ENCODE results near the gene ZBTB49. TPM values are rescaled to one million over a fixed set of nuclear protein-coding genes. Genes with fewer than 3 reads are reported as not detected.

The ZBTB49 gene
- total RNA-seq, 1 donor from 2014 or later = 1.8 TPM

- no peak for DNase-seq (ENCODE audit: low read depth in 2 of 2)
Observed at GRCh38 chr4:4277531-4277930, 12.5 kb upstream of the ZBTB49 start.

DNA sequence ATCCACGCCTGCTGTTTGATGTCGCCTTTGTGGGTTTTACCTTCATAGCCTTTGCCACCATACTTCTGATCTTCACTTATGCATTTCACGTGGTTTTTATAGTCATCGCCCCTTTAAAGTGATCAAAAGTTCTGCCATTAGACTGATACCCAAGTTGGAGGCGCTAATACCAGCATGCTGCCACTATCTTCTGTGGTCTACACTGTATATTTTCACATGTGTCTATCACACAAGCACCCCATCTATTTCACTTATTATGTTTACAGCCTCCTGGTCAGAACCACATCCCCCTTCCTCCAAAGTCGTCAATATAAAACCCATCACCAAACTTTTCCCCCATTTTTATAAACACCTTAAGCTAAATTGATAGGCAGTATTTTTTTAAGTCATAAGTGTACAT is 8.3 kb upstream of the ZBTB49 start:
- no peak for DNase-seq (ENCODE audit: low read depth in 2 of 2)

GRCh38 chr4:4284827-4285618 is 5.0 kb upstream of the ZBTB49 start:
- DNase-seq (ENCODE audit: low read depth in 2 of 2) = peak in 1 of 2 donors; percentile 44

DNA sequence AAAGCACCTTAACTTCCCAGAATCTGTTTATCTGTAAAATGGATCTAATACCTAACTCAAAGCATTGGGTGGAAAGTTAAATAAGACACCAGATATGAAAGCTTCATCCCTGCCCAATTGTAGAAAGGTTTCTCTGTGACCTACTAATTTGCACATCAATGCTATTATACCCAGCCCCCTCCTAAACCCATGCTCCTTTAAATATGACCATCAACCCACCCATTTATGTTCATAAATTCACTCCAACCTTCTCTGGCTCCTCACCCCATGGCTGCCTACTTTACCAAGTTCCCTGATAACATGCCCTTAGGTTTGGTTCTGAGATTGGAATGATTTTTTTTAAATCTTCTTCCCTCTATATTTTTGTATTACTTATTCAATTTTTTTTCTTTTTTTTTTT is 2.0 kb upstream of the ZBTB49 start:
- no peak for DNase-seq (ENCODE audit: low read depth in 2 of 2)

DNA sequence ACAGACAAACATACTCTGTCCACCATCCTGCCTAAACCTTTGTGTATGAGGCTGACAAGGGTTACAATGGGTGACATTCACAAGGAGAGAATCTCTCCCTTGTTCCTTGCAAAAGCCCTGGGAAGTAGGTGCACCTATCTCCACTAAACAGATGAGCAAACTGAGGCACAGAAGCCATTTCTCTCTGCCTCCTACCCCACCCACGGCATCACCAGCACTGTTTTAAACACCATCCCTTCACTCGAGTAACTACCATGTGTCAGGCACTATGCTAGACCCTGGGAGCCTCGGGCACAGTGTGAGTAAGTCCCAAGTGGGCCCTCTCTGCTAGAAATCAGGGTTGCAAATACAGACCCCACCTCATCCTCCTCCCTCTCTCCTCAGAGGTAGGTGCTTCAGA is 996 bp upstream of the ZBTB49 start:
- DNase-seq (ENCODE audit: low read depth in 2 of 2) = no peak

DNA sequence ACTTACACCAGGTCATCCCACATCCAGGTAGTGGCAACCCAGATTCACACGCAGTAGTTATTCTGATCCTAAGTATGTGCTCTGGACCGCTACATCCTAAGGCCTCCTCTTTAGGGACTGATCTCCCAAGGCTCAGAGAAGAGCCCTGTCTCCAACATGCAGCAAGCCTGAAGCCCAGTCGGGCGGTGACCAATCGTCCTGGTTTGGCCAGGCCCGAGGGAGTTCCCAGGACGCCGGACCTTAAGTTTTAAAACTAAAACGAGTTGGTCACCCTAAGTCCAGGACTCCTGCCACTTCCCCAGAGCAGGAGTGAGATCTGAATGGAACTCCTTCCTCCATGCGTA is 482 bp upstream of the ZBTB49 start:
- no peak for DNase-seq (ENCODE audit: low read depth in 2 of 2)

- no peak for DNase-seq (ENCODE audit: low read depth in 2 of 2)
Observed at GRCh38 chr4:4293279-4293678, 3.2 kb downstream of the ZBTB49 start.

GRCh38 chr4:4296283-4296846 is 6.3 kb downstream of the ZBTB49 start:
- no peak for DNase-seq (ENCODE audit: low read depth in 2 of 2)

GRCh38 chr4:4299006-4299405 is 9.0 kb downstream of the ZBTB49 start:
- no peak for DNase-seq (ENCODE audit: low read depth in 2 of 2)

DNA sequence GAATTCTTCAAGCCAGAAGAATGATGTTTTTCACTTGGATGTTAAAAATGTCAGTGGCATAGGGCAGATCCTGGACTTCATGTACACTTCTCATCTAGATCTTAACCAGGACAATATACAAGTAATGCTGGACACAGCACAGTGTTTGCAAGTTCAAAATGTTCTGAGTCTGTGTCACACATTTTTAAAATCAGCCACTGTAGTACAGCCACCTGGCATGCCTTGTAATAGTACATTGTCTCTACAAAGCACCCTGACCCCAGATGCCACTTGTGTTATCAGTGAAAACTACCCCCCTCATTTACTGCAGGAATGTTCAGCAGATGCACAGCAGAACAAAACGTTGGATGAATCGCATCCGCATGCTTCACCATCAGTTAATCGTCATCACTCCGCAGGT is 11.9 kb downstream of the ZBTB49 start:
- no peak for DNase-seq (ENCODE audit: low read depth in 2 of 2)

- no peak for DNase-seq (ENCODE audit: low read depth in 2 of 2)
Observed at GRCh38 chr4:4302416-4302815, 12.4 kb downstream of the ZBTB49 start.

DNA sequence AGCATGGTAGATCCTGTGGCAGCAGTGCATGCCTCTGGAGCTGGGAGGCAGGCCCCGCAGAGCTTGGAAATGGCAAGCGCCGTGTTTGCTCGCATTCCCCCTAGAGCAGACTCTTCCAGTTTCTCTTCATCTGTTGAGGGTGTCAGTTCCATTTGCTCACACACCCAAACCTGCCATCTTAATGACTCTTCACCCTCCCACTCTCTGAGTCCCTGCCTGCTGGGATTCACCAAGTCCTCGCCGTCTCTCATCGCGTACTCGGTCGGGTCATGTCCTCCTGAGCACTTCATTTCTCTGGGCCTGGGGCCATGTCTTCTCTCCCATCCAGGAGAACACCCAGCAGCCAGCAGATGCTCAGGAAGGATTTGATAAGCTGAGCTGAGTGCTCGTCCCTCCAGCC is 16.9 kb downstream of the ZBTB49 start:
- no peak for DNase-seq (ENCODE audit: low read depth in 2 of 2)

DNA sequence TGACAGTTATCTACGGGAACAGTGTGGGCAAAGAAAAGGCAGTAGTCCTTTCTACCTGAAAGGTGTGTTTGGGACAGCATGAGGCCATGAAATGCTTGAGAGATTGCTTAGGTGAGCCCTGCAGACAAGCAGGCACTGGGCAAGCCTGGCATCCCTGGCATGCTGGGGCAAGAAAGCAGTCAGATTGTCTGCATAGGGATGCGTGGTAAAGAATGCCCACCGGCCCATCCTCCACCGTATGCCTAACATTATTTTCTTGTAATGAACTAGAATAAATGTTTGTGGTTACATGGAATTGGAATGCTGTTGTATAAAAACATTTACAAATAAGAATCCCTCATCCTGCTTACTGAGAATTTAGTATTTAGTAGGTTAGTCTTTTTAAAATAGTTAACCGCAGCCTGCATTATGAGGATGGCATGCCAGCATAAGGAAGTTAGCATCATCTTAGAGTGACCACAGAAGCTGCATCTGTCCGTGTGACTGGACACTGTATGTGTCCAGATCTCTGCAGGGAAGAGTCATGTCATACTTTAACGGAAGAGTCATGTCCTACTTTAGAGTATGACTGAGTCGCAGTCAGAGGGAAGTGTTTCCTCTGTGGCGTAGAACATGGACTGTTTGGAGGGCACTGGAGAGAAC is 18.9 kb downstream of the ZBTB49 start:
- DNase-seq (ENCODE audit: low read depth in 2 of 2) = no peak

DNA sequence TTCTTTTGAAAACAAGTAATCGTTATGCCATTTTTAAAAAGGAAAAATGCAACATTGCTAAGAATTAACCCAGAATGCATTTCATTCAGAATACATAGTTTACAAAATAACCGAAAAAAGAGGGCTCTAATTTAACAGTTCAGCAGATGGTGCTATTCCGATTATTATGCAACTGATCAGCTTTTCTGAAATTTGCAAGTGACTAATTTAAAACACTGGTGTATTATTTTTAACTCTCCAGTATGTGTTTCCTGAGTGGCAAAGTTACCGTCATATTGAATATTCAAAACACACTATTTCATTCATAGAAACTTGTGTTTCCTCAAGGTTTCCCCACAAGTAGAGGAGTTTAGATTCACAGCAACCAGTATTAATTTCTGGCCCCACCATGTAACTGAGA is 21.1 kb downstream of the ZBTB49 start:
- no peak for DNase-seq (ENCODE audit: low read depth in 2 of 2)

DNA sequence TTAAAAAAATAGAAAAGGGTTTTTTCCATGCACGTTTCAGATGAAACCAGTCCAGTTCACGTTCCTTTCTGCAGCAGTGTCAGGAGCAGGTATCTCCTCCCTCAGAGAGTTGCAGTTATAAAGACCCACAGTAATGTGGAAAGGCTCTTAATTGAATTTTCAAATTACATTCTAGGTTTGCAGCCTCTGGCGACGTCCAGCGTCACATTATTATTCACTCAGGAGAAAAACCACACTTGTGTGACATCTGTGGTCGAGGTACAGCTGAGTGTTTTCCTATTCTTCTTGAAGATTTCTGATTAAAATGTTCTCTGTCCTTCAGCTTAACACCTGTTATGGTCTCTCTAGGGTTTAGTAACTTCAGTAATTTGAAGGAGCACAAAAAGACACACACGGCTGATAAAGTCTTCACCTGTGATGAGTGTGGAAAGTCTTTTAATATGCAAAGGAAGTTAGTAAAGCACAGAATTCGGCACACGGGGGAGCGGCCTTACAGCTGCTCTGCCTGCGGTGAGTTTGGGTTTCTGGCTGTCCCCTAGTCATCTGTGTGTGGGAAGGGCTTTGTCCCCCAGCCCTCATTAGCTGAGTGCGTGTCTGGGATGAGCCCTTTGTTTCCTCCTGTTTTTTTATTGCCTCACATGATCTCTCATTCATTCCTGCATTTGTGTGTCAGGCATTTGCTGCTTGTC is 25.6 kb downstream of the ZBTB49 start:
- DNase-seq (ENCODE audit: low read depth in 2 of 2) = no peak

GRCh38 chr4:4316150-4316495 is 26.1 kb downstream of the ZBTB49 start:
- no peak for DNase-seq (ENCODE audit: low read depth in 2 of 2)

DNA sequence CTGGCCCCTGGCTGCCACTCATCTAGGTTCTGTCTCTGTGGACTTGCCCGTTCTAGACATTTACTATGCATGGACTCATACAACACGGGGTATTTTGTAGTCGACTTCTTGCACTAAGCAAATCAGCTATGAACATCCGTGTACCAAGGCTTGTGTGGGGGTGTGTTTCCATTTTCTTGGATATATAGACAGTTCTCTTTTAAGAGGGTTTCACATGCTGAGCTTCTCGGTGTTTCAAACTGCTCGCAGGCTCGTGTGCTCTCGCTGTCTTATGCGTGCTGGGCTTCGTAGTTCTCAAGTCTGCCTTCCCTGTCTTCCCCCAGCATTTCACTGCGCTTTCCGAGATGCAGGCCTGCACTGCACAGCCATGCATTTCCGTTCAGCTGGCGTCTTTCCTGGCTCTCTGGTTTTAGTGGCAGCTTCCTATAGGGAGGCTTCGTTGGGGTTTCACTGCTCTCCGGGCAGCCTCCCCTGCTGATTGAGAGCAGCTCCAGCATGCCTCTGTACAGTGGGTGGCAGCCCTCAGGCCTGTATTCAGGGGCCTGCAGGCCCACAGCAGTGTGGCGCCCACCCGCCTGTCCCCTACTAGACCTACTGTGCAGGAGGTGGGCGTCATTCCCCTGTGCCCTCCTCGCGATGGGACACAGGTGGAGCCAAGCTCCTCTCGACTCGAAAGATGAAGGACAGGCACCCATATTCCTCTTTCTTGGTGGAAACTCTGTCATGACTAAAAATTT is 27.6 kb downstream of the ZBTB49 start:
- no peak for DNase-seq (ENCODE audit: low read depth in 2 of 2)

- no peak for DNase-seq (ENCODE audit: low read depth in 2 of 2)
Observed at GRCh38 chr4:4320528-4320927, 30.5 kb downstream of the ZBTB49 start.

- no peak for DNase-seq (ENCODE audit: low read depth in 2 of 2)
Observed at GRCh38 chr4:4320951-4321714, 31.1 kb downstream of the ZBTB49 start.

- DNase-seq (ENCODE audit: low read depth in 2 of 2) = no peak
Observed at GRCh38 chr4:4321951-4322688, 32.1 kb downstream of the ZBTB49 start.
